ENCODE results near the gene WDFY4.

Gene WDFY4

GRCh38 chr10:49011756-49012155, 327.1 kb downstream of the WDFY4 start:
- no peak for DNase-seq (ENCODE audit: low read depth in 2 of 3, low spot score in 1 of 3)

GRCh38 chr10:49012603-49013002, 327.9 kb downstream of the WDFY4 start:
- no peak for DNase-seq (ENCODE audit: low read depth in 2 of 3, low spot score in 1 of 3)

- no peak for DNase-seq (ENCODE audit: low read depth in 2 of 3, low spot score in 1 of 3)
Measured at GRCh38 chr10:49015700-49016099, 331.0 kb downstream of the WDFY4 start.

GRCh38 chr10:49021685-49022084, 337.0 kb downstream of the WDFY4 start:
- DNase-seq (ENCODE audit: low read depth in 2 of 3, low spot score in 1 of 3) = no peak

GRCh38 chr10:49023071-49023470, 338.4 kb downstream of the WDFY4 start:
- no peak for DNase-seq (ENCODE audit: low read depth in 2 of 3, low spot score in 1 of 3)

GRCh38 chr10:49023752-49024151, 339.1 kb downstream of the WDFY4 start:
- DNase-seq (ENCODE audit: low read depth in 2 of 3, low spot score in 1 of 3) = no peak

- no peak for DNase-seq (ENCODE audit: low read depth in 2 of 3, low spot score in 1 of 3)
Measured at GRCh38 chr10:49024484-49024883, 339.8 kb downstream of the WDFY4 start.

- DNase-seq (ENCODE audit: low read depth in 2 of 3, low spot score in 1 of 3) = no peak
Measured at GRCh38 chr10:49025347-49025983, 340.8 kb downstream of the WDFY4 start.

GRCh38 chr10:49028639-49029038, 344.0 kb downstream of the WDFY4 start:
- no peak for DNase-seq (ENCODE audit: low read depth in 2 of 3, low spot score in 1 of 3)

- DNase-seq (ENCODE audit: low read depth in 2 of 3, low spot score in 1 of 3) = no peak
Measured at GRCh38 chr10:49029666-49030065, 345.0 kb downstream of the WDFY4 start.
